NCI-H187 treated with DMSO at 0.1 percent for 48 hours (cell line): ENCODE results near the gene MYO1G.

Source experiments
- DNase-seq: peaks from one replicate; lab custom pipeline; 2025; lab: John Stamatoyannopoulos, UW

Gene MYO1G

DNA sequence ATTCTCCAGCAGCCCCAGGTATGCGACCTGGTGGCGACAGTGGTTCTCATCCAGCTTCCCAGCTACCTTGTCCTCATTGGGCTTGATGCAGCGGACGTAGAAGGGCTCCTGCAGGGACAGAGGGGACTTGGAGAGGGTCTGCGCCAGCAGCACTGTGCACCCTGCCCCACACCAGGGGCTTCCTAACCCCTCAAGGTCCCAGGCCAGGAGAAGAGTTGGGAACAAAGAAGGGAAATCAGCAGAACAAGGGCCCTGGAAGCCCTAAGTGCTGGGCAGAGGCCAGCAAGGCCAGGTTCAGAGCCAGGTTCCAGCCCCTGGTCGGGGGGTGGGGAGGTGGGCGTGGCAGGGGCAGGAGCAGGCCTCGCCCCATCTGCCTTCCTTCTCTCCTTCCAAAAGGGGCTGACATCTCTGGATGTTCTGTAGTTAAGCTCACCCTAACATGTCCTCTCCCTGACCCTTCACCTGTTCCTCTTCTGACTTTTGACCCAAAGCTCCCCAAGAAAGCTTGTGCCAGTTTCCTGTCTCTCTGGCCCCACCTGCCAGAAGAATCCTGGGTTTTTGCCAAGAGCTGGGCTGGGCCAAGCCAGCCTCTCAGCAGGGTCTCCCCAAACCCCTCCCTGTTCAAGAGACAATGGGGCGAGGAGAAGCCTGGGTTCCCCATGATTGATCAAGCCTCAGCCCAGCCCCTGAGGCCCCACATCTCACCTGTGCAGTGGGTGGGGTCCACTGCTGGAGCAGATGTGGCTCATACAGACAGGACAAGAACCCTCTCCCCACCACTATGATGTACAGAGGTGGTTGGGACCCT lies 11.9 kb downstream of the MYO1G start:
- no peak for DNase-seq

DNA sequence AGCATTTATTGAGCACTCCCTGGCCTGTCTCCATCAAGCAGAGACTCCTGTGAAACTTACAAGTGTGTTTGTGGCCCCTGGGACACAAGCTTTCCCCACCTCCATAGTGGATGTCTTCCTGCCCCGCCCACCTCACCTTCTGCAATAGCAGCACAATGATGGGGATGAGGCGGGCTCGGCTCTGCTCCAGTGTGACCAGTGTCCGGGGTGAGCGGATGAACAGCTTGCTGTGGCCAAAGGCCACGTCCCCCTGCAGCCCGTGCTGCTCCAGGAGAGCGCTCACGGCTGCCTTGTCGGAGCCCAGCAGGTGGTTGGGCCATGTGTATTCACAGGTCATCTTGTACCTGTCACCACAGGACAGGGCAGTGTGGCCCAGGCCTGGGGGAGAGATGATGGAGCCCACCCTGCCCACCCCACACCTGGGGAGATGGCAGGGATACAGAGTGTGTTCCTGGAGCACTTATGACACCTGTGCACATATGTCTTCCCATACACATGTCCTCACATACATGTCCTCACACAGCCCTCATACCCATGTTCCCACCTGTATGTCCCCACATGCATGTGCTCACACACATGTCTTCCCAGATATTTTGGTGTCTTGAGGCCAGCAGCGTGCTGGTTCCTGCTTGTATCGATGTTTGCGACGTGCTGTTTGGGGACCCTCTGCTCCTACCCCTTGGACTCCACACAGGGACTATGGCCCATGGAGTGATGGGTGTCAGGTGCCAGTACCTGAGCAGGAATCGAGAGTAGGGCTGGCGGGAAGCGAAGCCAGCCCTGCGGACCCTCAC lies 12.7 kb downstream of the MYO1G start:
- DNase-seq, result no peak

GRCh38 chr7:44965441-44965903 lies 13.3 kb downstream of the MYO1G start:
- no peak for DNase-seq

GRCh38 chr7:44964831-44965440 lies 13.9 kb downstream of the MYO1G start:
- DNase-seq, result no peak

GRCh38 chr7:44964384-44964830 lies 14.4 kb downstream of the MYO1G start:
- no peak for DNase-seq

- no peak for DNase-seq
Observed at GRCh38 chr7:44963364-44964290, 15.2 kb downstream of the MYO1G start.

DNA sequence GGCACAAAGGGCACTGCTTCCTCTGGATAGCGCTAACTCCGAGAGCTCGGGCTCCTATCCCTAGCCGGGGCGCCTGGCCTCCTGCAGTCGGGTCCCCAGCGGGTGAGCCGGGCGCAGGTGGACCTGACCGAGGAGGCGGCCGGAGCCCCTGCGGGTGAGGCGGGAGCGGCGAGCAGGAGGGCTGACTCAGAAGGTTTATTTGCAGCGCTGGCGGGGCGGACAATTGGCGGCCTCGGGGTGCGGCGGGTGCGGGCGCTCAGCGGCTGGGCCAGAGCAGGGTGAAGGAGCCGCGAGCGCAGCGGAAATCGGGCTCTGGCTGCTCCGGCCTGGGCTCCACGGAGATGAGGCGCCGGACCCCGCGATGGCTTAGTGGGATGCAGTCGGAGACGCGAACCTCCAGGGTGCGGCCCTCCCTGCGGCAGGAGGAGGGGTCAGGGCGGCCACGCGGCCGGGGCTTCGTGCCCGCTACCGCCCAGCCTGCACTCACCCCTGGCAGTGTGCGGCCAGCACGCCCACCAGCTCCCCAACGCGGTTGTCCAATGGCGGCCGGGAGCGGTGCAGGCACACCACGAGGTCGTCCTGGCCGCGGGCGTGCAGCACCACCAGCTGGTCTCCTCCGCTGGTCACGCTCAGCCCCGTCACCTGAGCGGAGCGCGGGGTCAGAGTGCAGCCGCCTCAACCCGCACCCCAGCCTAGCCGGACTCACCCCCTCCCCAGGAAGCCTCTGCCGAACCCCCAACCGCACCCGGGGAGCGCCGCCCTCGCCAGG lies 16.1 kb downstream of the MYO1G start:
- no peak for DNase-seq

GRCh38 chr7:44961844-44962482 lies 16.9 kb downstream of the MYO1G start:
- DNase-seq, result no peak

DNA sequence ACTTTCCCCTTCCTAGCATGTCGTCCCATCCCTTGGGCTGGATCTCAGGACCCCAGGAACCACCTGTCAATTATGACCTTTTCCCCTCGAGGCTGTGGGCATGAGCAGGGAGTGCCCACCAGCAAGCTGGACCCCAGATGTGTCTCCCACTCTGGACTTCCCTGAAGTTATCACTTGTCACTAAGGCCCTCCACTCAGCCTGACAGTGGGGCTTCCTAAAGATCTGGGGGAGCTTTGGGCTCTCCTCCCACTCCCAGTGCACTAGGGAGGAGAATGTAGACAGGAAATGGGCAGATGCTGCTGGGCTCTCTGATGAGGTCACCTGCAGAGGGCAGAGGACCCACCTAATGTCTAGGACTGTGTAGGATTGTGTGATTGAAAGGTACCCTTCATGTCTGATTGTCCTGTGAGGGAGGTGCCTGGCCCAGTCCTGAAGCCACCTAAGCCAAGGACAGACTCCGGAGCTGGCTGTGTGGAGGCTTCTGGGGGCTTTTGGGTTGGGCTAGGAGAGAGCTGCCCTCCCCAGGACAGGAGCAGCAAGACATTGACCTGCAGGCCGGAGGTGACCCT lies 18.7 kb downstream of the MYO1G start:
- DNase-seq, result no peak

DNA sequence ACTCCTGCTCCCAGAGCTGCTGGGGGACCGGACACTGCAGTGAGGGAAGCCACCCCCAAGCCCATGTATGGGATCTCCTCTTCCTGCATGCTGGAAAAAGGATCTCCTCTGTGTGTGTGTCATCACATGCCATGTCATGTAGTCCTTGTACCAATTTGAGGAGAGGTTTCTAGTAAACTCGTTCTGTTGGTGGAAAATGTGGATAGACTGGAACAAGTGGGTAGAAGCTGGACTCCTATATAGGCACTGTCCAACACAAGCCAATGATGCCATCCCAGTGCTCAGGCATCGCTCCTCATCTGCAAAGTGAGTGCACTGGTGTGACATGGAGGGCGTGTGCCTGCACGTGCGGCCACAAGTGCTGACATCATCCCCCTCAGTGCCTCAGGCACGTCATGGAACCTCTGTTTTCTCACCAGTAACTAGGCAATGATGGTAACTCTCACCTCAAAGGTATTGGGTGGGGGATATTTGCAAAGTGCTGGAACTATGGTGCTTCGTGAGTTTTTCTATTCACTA lies 19.3 kb downstream of the MYO1G start:
- DNase-seq, result no peak

DNA sequence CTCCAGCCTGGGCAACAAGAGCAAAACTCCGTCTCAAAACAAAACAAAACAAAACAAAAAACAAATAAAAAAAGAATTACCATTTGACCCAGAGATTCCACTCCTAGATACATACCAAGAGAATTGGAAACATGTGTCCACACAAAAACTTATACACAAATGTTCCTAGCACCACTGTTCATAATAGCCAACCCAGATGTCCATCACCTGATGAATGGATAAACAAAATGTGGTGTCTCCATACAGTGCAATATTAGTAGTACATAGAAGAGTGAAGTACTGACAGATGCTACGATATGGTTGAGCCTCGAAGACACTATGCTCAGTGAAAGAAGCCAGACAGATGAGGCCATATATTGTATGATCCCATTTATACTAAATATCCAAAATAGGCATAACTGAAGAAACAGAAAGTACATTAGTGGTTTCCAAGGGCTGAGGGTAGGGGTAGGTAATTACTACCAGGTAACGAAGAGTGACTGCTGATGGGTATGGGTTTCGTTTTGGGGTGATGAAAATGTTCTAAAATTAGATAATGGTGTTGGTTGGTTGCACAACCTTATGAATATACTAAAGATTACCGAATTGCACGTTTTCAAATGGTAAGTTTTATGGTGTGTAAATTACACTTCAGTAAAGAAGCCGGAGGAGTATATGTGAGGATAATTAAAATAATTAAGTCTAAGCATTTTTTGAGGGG lies 20.0 kb downstream of the MYO1G start:
- DNase-seq, result no peak

DNA sequence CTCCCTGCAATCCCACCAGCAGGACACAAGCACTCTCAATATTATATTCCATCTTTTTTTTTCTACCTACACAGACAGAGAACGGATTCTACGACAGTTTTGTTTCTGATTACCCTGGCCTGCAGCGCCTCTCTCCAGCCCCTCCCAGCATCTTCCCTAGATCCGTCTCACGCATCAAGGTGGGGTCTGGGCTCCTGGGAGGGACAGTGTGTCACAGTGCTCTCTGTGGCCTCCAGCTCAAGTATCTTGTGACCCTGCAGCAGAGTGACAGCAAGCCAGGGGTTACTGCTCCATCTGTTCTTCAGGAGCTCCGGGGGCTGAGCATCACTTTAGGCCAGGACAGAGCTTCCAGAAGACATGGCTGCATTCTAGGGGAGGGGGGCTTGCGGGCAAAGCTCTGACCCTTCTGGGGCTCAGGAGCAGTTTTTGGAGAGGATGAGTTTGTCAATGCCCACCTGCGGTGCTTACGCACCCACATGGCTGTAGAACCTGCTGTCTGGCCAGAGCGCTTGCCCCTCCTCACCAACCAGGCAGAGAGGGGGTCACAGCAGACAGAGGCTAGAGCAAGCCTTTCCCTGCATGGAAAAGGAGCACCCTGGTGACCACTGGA lies 22.6 kb downstream of the MYO1G start:
- no peak for DNase-seq

- no peak for DNase-seq
Observed at GRCh38 chr7:44955733-44956132, 23.1 kb downstream of the MYO1G start.

GRCh38 chr7:44953156-44953555 lies 25.7 kb downstream of the MYO1G start:
- no peak for DNase-seq

GRCh38 chr7:44949303-44949702 lies 29.5 kb downstream of the MYO1G start:
- no peak for DNase-seq

- no peak for DNase-seq
Observed at GRCh38 chr7:44945479-44945878, 33.3 kb downstream of the MYO1G start.

DNA sequence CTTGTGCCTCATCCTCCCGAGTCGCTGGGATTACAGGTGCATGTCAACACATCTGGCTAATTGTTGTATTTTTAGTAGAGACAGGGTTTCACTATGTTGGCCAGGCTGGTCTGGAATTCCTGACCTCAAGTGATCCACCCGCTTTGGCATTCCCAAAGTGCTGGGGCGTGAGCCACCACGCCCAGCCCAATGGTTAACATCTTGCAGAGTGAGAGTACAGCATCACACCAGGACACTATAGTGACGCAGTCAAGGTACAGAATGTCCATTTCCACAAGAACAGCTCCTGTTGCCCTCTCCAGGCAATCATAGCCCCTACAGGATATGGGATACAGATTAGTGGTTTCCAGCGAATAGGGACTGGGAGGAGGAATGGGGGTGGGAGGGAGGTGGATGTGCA lies 34.0 kb downstream of the MYO1G start:
- no peak for DNase-seq

- no peak for DNase-seq
Observed at GRCh38 chr7:44943631-44944030, 35.2 kb downstream of the MYO1G start.

- no peak for DNase-seq
Observed at GRCh38 chr7:44937426-44937825, 41.4 kb downstream of the MYO1G start.
